ENCODE results near the gene APLP2. TPM values are rescaled to one million over a fixed set of nuclear protein-coding genes. Genes with fewer than 3 reads are reported as not detected.

APLP2 gene
- total RNA-seq, 1 donor from 2014 or later = 548 TPM

DNA sequence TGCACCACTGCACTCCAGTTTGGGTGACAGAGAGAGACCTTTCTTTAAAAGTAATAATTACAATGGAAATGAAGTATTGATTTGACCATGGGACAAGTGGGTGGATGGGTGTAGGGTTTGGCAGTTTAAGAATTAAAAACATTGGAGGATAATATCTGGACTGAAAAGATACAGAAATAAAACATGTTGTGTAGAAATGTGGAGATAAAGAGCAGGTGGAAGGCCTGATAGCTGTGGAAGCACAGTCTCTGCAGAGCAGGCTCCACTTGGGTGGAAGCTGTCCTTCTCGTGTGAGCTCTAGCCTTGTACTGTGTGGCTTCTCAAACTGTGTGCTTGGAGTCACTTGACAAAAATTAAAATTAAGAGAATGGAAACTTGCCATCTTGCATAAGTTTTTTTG, 25.6 kb downstream of the APLP2 start:
- H3K4me3 ChIP-seq (ENCODE audit: low read depth, low read length) = no peak overlapping the region
- DNase-seq (ENCODE audit: low read depth) = no peak
- TF ChIP-seq, protein P1, sequence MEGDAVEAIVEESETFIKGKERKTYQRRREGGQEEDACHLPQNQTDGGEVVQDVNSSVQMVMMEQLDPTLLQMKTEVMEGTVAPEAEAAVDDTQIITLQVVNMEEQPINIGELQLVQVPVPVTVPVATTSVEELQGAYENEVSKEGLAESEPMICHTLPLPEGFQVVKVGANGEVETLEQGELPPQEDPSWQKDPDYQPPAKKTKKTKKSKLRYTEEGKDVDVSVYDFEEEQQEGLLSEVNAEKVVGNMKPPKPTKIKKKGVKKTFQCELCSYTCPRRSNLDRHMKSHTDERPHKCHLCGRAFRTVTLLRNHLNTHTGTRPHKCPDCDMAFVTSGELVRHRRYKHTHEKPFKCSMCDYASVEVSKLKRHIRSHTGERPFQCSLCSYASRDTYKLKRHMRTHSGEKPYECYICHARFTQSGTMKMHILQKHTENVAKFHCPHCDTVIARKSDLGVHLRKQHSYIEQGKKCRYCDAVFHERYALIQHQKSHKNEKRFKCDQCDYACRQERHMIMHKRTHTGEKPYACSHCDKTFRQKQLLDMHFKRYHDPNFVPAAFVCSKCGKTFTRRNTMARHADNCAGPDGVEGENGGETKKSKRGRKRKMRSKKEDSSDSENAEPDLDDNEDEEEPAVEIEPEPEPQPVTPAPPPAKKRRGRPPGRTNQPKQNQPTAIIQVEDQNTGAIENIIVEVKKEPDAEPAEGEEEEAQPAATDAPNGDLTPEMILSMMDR (conservative IDR thresholded peaks at IDR 0.05; ENCODE audit: low read depth, low read length) = no peak

DNA sequence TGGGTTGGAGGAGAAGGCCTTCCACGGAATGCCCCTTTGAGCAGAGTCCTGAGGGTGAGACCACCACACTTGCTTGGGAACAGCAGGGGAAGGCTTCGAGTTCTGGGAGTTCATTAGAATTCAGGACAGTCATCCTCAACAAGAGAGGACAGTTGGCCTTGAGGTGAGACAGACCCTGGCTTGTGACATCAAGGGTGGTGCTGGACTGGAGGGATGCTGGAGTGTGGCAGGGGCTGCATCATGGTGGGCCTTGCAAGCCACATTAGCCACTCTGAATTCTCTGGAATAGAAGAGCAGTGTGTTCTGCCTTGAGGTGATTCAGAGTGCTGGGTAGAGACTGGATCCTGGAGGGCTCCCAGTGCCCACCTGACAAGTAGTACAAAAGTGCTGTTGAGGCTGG, 26.3 kb downstream of the APLP2 start:
- TF ChIP-seq, protein P1 (conservative IDR thresholded peaks at IDR 0.05; ENCODE audit: low read depth, low read length) = no peak
- no peak overlapping the region for H3K4me3 ChIP-seq (ENCODE audit: low read depth, low read length)
- DNase-seq (ENCODE audit: low read depth) = no peak

DNA sequence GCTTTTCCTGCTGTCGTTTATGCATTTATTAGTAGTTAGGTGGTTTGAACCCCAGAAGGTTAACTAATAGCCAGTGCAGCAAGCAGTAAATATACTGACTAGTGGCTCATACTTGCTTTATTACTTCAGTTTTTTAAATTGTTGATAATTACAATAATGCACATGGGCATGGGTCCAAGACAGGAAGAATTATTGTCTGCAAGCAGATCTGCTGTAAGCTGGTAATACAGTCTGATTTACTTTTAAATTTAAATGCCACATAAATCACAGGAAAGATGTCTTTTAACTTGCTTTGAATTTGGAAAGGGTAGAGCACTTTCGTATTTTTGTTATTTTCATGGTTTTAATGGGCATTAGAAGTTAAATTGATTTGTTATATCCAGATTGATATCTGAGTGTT, 27.1 kb downstream of the APLP2 start:
- no peak for DNase-seq (ENCODE audit: low read depth)
- H3K4me3 ChIP-seq (ENCODE audit: low read depth, low read length) = no peak overlapping the region
- TF ChIP-seq, protein P1 (conservative IDR thresholded peaks at IDR 0.05; ENCODE audit: low read depth, low read length) = no peak

DNA sequence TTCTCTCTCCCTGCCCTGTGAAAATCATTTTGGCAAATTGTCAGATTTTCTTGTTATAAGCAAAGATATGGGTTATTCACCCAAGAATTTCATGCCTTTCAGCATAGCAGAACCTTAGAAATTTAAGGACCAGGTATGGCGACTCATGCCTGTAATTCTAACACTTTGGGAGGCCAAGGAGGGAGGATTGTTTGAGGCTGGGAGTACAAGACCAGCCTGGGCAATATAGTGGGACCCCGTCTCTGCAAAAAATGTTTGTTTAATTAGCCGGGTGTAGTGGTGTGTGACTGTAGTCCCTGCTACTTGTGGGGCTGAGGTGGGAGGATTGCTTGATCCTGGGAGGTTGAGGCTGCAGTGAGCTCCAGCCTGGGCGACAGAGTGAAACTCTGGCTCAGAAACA, 27.6 kb downstream of the APLP2 start:
- H3K4me3 ChIP-seq (ENCODE audit: low read depth, low read length) = no peak overlapping the region
- TF ChIP-seq, protein P1 (conservative IDR thresholded peaks at IDR 0.05; ENCODE audit: low read depth, low read length) = no peak
- DNase-seq (ENCODE audit: low read depth) = no peak

DNA sequence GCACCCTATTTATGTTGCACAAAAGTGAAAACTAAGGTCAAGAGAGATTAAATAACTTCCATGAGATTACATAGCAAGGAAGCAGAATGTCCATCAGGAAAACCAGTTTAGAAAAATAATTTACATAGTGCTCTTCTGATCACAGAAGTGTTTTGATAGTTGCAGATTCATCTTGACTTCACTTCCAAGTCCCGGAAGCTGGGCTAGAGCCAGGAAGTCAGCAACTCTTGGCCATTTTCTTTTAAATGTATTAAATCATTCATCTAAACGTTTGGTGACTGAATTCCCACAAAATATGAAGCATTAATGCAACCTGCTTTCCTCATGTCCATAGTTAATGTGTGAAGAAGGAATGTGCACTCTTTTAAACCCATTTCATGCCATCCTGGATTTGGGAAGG, 29.7 kb downstream of the APLP2 start:
- TF ChIP-seq, protein P1 (conservative IDR thresholded peaks at IDR 0.05; ENCODE audit: low read depth, low read length) = no peak
- no peak overlapping the region for H3K4me3 ChIP-seq (ENCODE audit: low read depth, low read length)
- no peak for DNase-seq (ENCODE audit: low read depth)

DNA sequence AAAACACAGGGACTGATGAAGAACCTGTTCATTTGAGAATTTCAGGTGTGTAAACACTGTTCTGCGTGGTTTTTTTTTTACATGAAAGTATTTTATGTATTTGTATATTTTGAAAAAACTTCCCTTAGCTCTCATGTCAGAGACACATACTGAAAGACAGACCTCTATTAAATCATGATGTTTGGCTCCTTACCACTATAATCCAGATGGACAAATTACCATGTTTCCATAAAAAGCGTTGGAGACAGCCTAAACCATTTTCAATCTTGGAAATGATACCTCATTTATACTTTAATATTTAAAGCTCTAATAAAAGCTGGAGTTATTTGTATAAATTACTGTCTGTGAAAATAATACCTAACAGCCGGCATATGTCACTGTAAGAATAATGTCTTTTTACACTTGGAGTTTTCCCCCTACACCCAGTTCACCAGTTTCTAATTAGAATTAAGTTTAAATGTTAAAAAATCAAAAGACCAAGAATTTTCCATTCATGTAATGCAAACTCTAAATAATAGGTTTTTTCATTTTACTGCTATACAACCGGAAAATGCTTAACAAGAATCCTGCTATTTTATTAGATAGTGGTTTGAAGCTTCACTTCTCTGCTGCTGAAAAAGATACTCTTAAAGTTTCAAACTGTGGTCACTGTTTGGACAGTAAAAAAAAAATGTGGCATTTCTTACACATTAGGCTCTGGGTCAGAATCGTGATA, 30.8 kb downstream of the APLP2 start:
- H3K4me3 ChIP-seq (ENCODE audit: low read depth, low read length) = no peak overlapping the region
- no peak for DNase-seq (ENCODE audit: low read depth)
- TF ChIP-seq, protein P1 (conservative IDR thresholded peaks at IDR 0.05; ENCODE audit: low read depth, low read length) = no peak

DNA sequence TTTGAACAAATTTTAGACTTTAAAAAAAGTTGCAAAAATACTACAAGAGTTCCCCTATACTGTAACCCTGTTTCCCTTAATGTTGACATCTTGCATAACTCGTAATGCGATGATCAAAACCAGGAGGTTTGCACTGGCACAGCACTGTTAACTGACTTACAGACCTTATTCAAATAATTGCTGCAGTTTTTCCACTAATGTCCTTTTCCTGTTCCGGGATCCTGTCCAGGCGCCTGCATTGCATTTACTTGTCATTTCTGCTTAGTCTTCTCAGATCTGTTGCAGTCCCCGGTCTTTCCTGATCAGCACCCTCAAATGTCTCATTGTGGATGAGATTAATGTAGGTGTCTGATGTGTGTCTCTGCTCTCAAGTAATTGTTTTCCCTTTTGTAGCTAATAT, 32.0 kb downstream of the APLP2 start:
- H3K4me3 ChIP-seq (ENCODE audit: low read depth, low read length) = no peak overlapping the region
- DNase-seq (ENCODE audit: low read depth) = no peak

More for the DNA sequence above, 32.0 kb downstream of the APLP2 start:
- TF ChIP-seq, protein P1 (conservative IDR thresholded peaks at IDR 0.05; ENCODE audit: low read depth, low read length) = no peak

Data from epithelial cell of proximal tubule (primary cell).